ENCODE results near the gene OR10G7.

DNA sequence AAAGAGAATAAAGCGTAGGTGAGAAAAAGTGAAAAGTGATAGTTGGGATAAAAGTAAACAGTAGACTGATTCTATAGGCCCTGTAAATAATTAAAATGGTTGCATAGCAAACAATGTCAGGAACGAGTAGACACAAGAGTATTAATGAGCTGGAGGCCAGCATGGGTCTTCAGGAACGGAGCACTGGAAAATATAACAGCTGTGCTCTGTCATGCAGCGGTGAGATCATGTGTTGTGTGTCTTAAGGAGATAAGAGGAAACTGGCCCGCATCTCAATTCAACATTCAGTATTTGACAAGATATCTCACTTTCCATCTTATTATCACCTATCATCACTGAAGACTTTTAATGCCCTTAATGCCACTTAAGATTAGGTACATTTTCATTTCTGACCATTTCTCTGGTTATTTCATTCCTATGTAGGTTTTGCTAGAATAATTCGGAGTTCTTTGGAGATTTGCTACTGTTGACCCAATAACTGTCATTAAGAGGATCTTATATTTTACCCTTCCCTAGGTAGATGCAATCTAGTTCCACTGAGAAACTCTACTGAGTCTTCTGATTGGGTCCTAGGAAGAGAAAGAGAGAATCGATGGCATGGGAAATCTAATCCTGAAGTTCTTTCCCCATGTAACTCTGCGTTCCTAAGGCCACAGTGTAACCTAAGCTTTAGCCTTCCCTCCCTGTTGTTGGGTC is 38.7 kb upstream of the OR10G7 start:
- TF ChIP-seq, protein P1, sequence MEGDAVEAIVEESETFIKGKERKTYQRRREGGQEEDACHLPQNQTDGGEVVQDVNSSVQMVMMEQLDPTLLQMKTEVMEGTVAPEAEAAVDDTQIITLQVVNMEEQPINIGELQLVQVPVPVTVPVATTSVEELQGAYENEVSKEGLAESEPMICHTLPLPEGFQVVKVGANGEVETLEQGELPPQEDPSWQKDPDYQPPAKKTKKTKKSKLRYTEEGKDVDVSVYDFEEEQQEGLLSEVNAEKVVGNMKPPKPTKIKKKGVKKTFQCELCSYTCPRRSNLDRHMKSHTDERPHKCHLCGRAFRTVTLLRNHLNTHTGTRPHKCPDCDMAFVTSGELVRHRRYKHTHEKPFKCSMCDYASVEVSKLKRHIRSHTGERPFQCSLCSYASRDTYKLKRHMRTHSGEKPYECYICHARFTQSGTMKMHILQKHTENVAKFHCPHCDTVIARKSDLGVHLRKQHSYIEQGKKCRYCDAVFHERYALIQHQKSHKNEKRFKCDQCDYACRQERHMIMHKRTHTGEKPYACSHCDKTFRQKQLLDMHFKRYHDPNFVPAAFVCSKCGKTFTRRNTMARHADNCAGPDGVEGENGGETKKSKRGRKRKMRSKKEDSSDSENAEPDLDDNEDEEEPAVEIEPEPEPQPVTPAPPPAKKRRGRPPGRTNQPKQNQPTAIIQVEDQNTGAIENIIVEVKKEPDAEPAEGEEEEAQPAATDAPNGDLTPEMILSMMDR (IDR thresholded peaks at IDR 0.05): no peak
- TF ChIP-seq POLR2A (IDR thresholded peaks at IDR 0.05): no peak
